Measurements from ENCODE around the gene FAF1.
A peak's percentile ranks its signal among the peaks of the same experiment; 100 is the strongest.

The FAF1 gene

GRCh38 chr1:50978144-50978851, 18.2 kb upstream of the FAF1 start:
- peak; percentile 44 for ATAC-seq

GRCh38 chr1:50977575-50978143, 17.6 kb upstream of the FAF1 start:
- DNase-seq: peak; percentile 32
- peak; percentile 59 for ATAC-seq

More at GRCh38 chr1:50978144-50978851, 18.2 kb upstream of the FAF1 start:
- DNase-seq: peak; percentile 49

GRCh38 chr1:50976890-50977574, 17.0 kb upstream of the FAF1 start:
- DNase-seq (peak; percentile 35), ATAC-seq (peak; percentile 66)

- no peak for DNase-seq
- peak; percentile 4 for ATAC-seq
Measured at GRCh38 chr1:50976111-50976889, 16.2 kb upstream of the FAF1 start.

GRCh38 chr1:50975436-50975835, 15.4 kb upstream of the FAF1 start:
- no peak for ATAC-seq
- DNase-seq: no peak

- ATAC-seq (no peak), DNase-seq (no peak)
Measured at GRCh38 chr1:50974618-50974935, 14.5 kb upstream of the FAF1 start.

- ATAC-seq: no peak
- no peak for DNase-seq
Measured at GRCh38 chr1:50973875-50974617, 14.0 kb upstream of the FAF1 start.

GRCh38 chr1:50973255-50973654, 13.2 kb upstream of the FAF1 start:
- DNase-seq (no peak), ATAC-seq (no peak)

GRCh38 chr1:50972766-50973165, 12.7 kb upstream of the FAF1 start:
- ATAC-seq (no peak), DNase-seq (no peak)

GRCh38 chr1:50971748-50972305, 11.8 kb upstream of the FAF1 start:
- DNase-seq: no peak
- no peak for ATAC-seq

GRCh38 chr1:50970931-50971582, 11.0 kb upstream of the FAF1 start:
- ATAC-seq: no peak
- no peak for DNase-seq

- DNase-seq: no peak
- no peak for ATAC-seq
Measured at GRCh38 chr1:50970509-50970887, 10.4 kb upstream of the FAF1 start.

- peak; percentile 42 for ATAC-seq
Measured at GRCh38 chr1:50969611-50970508, 9.8 kb upstream of the FAF1 start, which contains the start of gene CDKN2C. Gene CDKN2C, plus strand, starts transcription at chr1:50970245. Its CDS starts 124 bp downstream, at chr1:50970369.

GRCh38 chr1:50968821-50969610, 8.9 kb upstream of the FAF1 start:
- peak; percentile 63 for DNase-seq
- peak; percentile 25 for ATAC-seq

More at GRCh38 chr1:50969611-50970508, 9.8 kb upstream of the FAF1 start, which contains the start of gene CDKN2C:
- DNase-seq: peak; percentile 51

- DNase-seq (peak; percentile 84), ATAC-seq (peak; percentile 82)
Measured at GRCh38 chr1:50968158-50968820, 8.2 kb upstream of the FAF1 start.

GRCh38 chr1:50967416-50968157, 7.5 kb upstream of the FAF1 start:
- ATAC-seq (no peak), DNase-seq (no peak)

GRCh38 chr1:50966991-50967390, 6.9 kb upstream of the FAF1 start:
- ATAC-seq (no peak), DNase-seq (no peak)

GRCh38 chr1:50964863-50965262, 4.8 kb upstream of the FAF1 start:
- ATAC-seq (no peak), DNase-seq (no peak)
